AG10803 (cell line): ENCODE results near the gene CLIC6.

Source experiments
- DNase-seq: peaks from one replicate; pipeline ENCODE4 v3.0.0; 2010; ENCODE audit warnings: low read depth
- H3K4me3 ChIP-seq: 2 replicates; pipeline ENCODE4 v1.5.1; 2011; ENCODE audit warnings: mild to moderate bottlenecking, low read length, control low read depth
- CTCF ChIP-seq: conservative IDR thresholded peaks from 2 replicates; pipeline ENCODE4 v1.5.1; 2011; ENCODE audit warnings: mild to moderate bottlenecking, low read length, control low read depth, inconsistent platforms

The CLIC6 gene

GRCh38 chr21:34671462-34671861 lies 2.7 kb downstream of the CLIC6 start:
- no peak overlapping the region for H3K4me3 ChIP-seq
- no peak for TF ChIP-seq CTCF
- DNase-seq, result no peak

- TF ChIP-seq CTCF, result no peak
- H3K4me3 ChIP-seq, result no peak overlapping the region
- DNase-seq, result no peak
Observed at GRCh38 chr21:34671891-34672290, 3.1 kb downstream of the CLIC6 start.

- H3K4me3 ChIP-seq, result no peak overlapping the region
- TF ChIP-seq CTCF, result no peak
- DNase-seq, result no peak
Observed at GRCh38 chr21:34673006-34673405, 4.2 kb downstream of the CLIC6 start.

- TF ChIP-seq CTCF, result no peak
- no peak for DNase-seq
Observed at GRCh38 chr21:34674468-34674867, 5.7 kb downstream of the CLIC6 start.

GRCh38 chr21:34675871-34676270 lies 7.1 kb downstream of the CLIC6 start:
- DNase-seq, result no peak
- TF ChIP-seq CTCF, result no peak
- H3K4me3 ChIP-seq, result no peak overlapping the region

More at GRCh38 chr21:34674468-34674867, 5.7 kb downstream of the CLIC6 start:
- H3K4me3 ChIP-seq, result no peak overlapping the region

GRCh38 chr21:34679051-34679450 lies 10.3 kb downstream of the CLIC6 start:
- no peak for DNase-seq
- H3K4me3 ChIP-seq, result no peak overlapping the region
- TF ChIP-seq CTCF, result no peak

- H3K4me3 ChIP-seq, result no peak overlapping the region
- DNase-seq, result no peak
- TF ChIP-seq CTCF, result no peak
Observed at GRCh38 chr21:34684174-34684876, 15.5 kb downstream of the CLIC6 start.
